ENCODE data around the gene TRIM33. TPM values are rescaled to one million over a fixed set of nuclear protein-coding genes. Genes with fewer than 3 reads are reported as not detected.

The TRIM33 gene
- polyA plus RNA-seq, 1 donor from 2014 or later: 58.7 TPM

DNA sequence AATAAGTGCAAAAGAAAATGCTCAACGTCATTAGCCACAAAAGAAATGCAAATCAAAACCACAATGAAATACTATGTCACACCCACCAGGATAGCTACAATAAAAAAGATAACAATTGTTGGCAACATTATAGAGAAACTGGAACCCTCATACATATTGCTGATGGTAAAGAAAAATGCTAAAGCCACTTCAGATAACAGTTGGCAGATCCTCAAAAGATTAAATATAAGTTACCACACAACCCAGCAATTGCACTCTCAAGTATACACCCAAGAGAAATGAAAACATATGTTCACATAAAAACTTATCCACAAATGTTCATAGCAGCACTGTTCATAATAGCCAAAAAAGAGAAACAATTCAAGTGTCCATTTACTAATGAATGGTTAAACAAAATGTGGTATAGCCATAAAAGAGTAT, 20.7 kb downstream of the TRIM33 start:
- Histone ChIP-seq H3K4me3 (ENCODE audit: low read length) (no peak overlapping the region), H3K79me2 (replicated peaks; ENCODE audit: insufficient read depth, low read length) (peaks cover 96% of the 10 kb centered on the region), H4K20me1 (ENCODE audit: insufficient read depth) (no peaks in the 10 kb centered on the region), H3K27me3 (ENCODE audit: insufficient read depth, low read depth, low read length) (no peaks in the 10 kb centered on the region), H2AFZ (ENCODE audit: low read depth, low read length) (no peak overlapping the region), H3K9me3 (ENCODE audit: low read length) (no peaks in the 10 kb centered on the region), H3K36me3 (ENCODE audit: insufficient read depth, low read length) (no peaks in the 10 kb centered on the region), H3K27ac (ENCODE audit: low read length) (no peak overlapping the region), H3K4me2 (ENCODE audit: low read length) (no peak overlapping the region), H3K9ac (ENCODE audit: low read length) (no peak overlapping the region), H3K9me2 (ENCODE audit: insufficient read depth, low read length) (no peaks in the 10 kb centered on the region), H3F3A (ENCODE audit: insufficient read depth, low read length, poor library complexity, severe bottlenecking) (no peaks in the 10 kb centered on the region)
- no peak for TF ChIP-seq SMC3 (conservative IDR thresholded peaks at IDR 0.05; ENCODE audit: poor library complexity)
- TF ChIP-seq RAD21 (conservative IDR thresholded peaks at IDR 0.05): no peak
- TF ChIP-seq EP300 (conservative IDR thresholded peaks at IDR 0.05; ENCODE audit: poor library complexity, severe bottlenecking): no peak
- TF ChIP-seq POLR2AphosphoS5 (IDR thresholded peaks at IDR 0.05): no peak
- TF ChIP-seq, protein P1, sequence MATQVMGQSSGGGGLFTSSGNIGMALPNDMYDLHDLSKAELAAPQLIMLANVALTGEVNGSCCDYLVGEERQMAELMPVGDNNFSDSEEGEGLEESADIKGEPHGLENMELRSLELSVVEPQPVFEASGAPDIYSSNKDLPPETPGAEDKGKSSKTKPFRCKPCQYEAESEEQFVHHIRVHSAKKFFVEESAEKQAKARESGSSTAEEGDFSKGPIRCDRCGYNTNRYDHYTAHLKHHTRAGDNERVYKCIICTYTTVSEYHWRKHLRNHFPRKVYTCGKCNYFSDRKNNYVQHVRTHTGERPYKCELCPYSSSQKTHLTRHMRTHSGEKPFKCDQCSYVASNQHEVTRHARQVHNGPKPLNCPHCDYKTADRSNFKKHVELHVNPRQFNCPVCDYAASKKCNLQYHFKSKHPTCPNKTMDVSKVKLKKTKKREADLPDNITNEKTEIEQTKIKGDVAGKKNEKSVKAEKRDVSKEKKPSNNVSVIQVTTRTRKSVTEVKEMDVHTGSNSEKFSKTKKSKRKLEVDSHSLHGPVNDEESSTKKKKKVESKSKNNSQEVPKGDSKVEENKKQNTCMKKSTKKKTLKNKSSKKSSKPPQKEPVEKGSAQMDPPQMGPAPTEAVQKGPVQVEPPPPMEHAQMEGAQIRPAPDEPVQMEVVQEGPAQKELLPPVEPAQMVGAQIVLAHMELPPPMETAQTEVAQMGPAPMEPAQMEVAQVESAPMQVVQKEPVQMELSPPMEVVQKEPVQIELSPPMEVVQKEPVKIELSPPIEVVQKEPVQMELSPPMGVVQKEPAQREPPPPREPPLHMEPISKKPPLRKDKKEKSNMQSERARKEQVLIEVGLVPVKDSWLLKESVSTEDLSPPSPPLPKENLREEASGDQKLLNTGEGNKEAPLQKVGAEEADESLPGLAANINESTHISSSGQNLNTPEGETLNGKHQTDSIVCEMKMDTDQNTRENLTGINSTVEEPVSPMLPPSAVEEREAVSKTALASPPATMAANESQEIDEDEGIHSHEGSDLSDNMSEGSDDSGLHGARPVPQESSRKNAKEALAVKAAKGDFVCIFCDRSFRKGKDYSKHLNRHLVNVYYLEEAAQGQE (IDR thresholded peaks at IDR 0.05; ENCODE audit: borderline replicate concordance): no peak
- no peak for TF ChIP-seq MXI1 (conservative IDR thresholded peaks at IDR 0.05; ENCODE audit: poor library complexity, severe bottlenecking)
- TF ChIP-seq EZH2 (IDR thresholded peaks at IDR 0.05; ENCODE audit: borderline replicate concordance, insufficient read depth, low read length, poor library complexity, severe bottlenecking): no peak

DNA sequence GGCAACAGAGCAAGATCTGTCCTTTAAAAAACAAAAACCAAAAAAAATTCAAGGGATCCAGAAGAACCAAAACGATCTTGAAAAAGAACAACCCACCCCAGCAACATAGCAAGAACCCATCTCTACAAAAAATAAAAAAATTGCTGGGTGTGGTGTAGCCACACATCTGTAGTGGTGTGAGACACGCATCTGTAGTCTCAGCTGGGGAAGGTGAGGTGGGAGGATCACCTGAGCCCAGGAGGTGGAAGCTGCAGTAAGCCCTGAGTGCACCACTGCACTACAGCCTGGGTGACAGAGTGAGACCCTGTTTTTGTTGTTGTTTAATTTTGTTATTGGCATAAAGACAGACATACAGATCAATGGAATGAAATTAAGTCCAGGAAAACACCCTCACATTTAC, 22.3 kb downstream of the TRIM33 start:
- Histone ChIP-seq H4K20me1 (ENCODE audit: insufficient read depth) (no peaks in the 10 kb centered on the region), H3K27me3 (ENCODE audit: insufficient read depth, low read depth, low read length) (no peaks in the 10 kb centered on the region), H3F3A (ENCODE audit: insufficient read depth, low read length, poor library complexity, severe bottlenecking) (no peaks in the 10 kb centered on the region), H3K4me3 (ENCODE audit: low read length) (no peak overlapping the region), H3K9ac (ENCODE audit: low read length) (no peak overlapping the region), H3K4me2 (ENCODE audit: low read length) (no peak overlapping the region), H3K79me2 (replicated peaks; ENCODE audit: insufficient read depth, low read length) (peaks cover 95% of the 10 kb centered on the region), H3K9me2 (ENCODE audit: insufficient read depth, low read length) (no peaks in the 10 kb centered on the region), H3K9me3 (ENCODE audit: low read length) (no peaks in the 10 kb centered on the region), H2AFZ (ENCODE audit: low read depth, low read length) (no peak overlapping the region), H3K27ac (ENCODE audit: low read length) (no peak overlapping the region), H3K36me3 (ENCODE audit: insufficient read depth, low read length) (no peaks in the 10 kb centered on the region)
- TF ChIP-seq, protein P1 (IDR thresholded peaks at IDR 0.05; ENCODE audit: borderline replicate concordance): no peak
- TF ChIP-seq MXI1 (conservative IDR thresholded peaks at IDR 0.05; ENCODE audit: poor library complexity, severe bottlenecking) (no peak), TAF1 (IDR thresholded peaks at IDR 0.05; ENCODE audit: low read depth) (no peak), EZH2 (IDR thresholded peaks at IDR 0.05; ENCODE audit: borderline replicate concordance, insufficient read depth, low read length, poor library complexity, severe bottlenecking) (no peak), EP300 (conservative IDR thresholded peaks at IDR 0.05; ENCODE audit: poor library complexity, severe bottlenecking) (no peak), SMC3 (conservative IDR thresholded peaks at IDR 0.05; ENCODE audit: poor library complexity) (no peak)
- TF ChIP-seq, protein P2, sequence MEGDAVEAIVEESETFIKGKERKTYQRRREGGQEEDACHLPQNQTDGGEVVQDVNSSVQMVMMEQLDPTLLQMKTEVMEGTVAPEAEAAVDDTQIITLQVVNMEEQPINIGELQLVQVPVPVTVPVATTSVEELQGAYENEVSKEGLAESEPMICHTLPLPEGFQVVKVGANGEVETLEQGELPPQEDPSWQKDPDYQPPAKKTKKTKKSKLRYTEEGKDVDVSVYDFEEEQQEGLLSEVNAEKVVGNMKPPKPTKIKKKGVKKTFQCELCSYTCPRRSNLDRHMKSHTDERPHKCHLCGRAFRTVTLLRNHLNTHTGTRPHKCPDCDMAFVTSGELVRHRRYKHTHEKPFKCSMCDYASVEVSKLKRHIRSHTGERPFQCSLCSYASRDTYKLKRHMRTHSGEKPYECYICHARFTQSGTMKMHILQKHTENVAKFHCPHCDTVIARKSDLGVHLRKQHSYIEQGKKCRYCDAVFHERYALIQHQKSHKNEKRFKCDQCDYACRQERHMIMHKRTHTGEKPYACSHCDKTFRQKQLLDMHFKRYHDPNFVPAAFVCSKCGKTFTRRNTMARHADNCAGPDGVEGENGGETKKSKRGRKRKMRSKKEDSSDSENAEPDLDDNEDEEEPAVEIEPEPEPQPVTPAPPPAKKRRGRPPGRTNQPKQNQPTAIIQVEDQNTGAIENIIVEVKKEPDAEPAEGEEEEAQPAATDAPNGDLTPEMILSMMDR (IDR thresholded peaks at IDR 0.05; ENCODE audit: poor library complexity, severe bottlenecking): no peak
